ENCODE measurements around the gene TTLL3.

The TTLL3 gene

DNA sequence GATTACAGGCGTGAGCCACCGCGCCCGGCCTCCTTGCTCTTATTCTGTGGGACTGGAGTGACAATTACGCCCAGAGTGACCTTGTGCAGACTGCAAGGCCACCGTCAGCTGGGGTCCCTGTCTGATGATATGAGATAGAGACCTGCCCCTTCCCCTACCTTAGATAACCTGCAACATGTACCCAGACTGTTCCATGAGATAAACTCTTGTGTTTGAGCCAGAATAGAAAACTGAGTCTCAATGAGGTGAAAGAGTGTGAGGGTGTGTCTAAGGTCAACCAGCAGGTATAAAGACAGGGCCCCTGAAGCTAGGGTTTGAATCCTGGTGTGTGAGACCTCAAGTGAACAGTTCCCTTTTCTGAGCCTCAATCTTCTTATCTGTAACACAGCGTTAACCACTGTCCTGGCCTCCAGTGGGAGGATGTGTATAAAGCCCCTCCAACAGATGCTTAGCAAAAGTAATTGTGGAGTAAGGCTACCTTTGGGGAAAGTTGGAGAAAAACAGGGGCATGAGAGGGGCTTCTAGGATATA, 23.8 kb upstream of the TTLL3 start:
- TF ChIP-seq, protein P1, sequence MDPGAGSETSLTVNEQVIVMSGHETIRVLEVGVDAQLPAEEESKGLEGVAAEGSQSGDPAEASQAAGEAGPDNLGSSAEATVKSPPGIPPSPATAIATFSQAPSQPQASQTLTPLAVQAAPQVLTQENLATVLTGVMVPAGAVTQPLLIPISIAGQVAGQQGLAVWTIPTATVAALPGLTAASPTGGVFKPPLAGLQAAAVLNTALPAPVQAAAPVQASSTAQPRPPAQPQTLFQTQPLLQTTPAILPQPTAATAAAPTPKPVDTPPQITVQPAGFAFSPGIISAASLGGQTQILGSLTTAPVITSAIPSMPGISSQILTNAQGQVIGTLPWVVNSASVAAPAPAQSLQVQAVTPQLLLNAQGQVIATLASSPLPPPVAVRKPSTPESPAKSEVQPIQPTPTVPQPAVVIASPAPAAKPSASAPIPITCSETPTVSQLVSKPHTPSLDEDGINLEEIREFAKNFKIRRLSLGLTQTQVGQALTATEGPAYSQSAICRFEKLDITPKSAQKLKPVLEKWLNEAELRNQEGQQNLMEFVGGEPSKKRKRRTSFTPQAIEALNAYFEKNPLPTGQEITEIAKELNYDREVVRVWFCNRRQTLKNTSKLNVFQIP (CRISPR knock-in tag; IDR thresholded peaks at IDR 0.05; ENCODE audit: borderline replicate concordance, low read depth), result no peak
- no peak for TF ChIP-seq TCF4 (CRISPR knock-in tag; IDR thresholded peaks at IDR 0.05; ENCODE audit: borderline replicate concordance)
- no peak for TF ChIP-seq ZFP3 (CRISPR knock-in tag; IDR thresholded peaks at IDR 0.05)
- TF ChIP-seq RARB (CRISPR knock-in tag; IDR thresholded peaks at IDR 0.05), result no peak
- TF ChIP-seq ARNTL (CRISPR knock-in tag; IDR thresholded peaks at IDR 0.05; ENCODE audit: borderline replicate concordance, low read depth), result no peak
- TF ChIP-seq, protein P2, sequence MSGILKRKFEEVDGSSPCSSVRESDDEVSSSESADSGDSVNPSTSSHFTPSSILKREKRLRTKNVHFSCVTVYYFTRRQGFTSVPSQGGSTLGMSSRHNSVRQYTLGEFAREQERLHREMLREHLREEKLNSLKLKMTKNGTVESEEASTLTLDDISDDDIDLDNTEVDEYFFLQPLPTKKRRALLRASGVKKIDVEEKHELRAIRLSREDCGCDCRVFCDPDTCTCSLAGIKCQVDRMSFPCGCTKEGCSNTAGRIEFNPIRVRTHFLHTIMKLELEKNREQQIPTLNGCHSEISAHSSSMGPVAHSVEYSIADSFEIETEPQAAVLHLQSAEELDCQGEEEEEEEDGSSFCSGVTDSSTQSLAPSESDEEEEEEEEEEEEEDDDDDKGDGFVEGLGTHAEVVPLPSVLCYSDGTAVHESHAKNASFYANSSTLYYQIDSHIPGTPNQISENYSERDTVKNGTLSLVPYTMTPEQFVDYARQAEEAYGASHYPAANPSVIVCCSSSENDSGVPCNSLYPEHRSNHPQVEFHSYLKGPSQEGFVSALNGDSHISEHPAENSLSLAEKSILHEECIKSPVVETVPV (CRISPR knock-in tag; IDR thresholded peaks at IDR 0.05), result no peak
- TF ChIP-seq TOX (CRISPR knock-in tag; IDR thresholded peaks at IDR 0.05; ENCODE audit: borderline replicate concordance), result no peak
- no peak for TF ChIP-seq SNAI2 (CRISPR knock-in tag; IDR thresholded peaks at IDR 0.05)
- no peak for TF ChIP-seq ZNF70 (CRISPR knock-in tag; IDR thresholded peaks at IDR 0.05)
- TF ChIP-seq ISL1 (CRISPR knock-in tag; IDR thresholded peaks at IDR 0.05), result no peak
- TF ChIP-seq, protein P3, sequence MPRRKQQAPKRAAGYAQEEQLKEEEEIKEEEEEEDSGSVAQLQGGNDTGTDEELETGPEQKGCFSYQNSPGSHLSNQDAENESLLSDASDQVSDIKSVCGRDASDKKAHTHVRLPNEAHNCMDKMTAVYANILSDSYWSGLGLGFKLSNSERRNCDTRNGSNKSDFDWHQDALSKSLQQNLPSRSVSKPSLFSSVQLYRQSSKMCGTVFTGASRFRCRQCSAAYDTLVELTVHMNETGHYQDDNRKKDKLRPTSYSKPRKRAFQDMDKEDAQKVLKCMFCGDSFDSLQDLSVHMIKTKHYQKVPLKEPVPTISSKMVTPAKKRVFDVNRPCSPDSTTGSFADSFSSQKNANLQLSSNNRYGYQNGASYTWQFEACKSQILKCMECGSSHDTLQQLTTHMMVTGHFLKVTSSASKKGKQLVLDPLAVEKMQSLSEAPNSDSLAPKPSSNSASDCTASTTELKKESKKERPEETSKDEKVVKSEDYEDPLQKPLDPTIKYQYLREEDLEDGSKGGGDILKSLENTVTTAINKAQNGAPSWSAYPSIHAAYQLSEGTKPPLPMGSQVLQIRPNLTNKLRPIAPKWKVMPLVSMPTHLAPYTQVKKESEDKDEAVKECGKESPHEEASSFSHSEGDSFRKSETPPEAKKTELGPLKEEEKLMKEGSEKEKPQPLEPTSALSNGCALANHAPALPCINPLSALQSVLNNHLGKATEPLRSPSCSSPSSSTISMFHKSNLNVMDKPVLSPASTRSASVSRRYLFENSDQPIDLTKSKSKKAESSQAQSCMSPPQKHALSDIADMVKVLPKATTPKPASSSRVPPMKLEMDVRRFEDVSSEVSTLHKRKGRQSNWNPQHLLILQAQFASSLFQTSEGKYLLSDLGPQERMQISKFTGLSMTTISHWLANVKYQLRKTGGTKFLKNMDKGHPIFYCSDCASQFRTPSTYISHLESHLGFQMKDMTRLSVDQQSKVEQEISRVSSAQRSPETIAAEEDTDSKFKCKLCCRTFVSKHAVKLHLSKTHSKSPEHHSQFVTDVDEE (CRISPR knock-in tag; IDR thresholded peaks at IDR 0.05), result no peak
- no peak for TF ChIP-seq CSDC2 (CRISPR knock-in tag; IDR thresholded peaks at IDR 0.05)
- TF ChIP-seq ZFP30 (CRISPR knock-in tag; IDR thresholded peaks at IDR 0.05), result no peak
- TF ChIP-seq, protein P4, sequence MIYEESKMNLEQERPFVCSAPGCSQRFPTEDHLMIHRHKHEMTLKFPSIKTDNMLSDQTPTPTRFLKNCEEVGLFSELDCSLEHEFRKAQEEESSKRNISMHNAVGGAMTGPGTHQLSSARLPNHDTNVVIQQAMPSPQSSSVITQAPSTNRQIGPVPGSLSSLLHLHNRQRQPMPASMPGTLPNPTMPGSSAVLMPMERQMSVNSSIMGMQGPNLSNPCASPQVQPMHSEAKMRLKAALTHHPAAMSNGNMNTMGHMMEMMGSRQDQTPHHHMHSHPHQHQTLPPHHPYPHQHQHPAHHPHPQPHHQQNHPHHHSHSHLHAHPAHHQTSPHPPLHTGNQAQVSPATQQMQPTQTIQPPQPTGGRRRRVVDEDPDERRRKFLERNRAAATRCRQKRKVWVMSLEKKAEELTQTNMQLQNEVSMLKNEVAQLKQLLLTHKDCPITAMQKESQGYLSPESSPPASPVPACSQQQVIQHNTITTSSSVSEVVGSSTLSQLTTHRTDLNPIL (CRISPR knock-in tag; IDR thresholded peaks at IDR 0.05; ENCODE audit: low read depth), result no peak
- TF ChIP-seq ZNF8 (CRISPR knock-in tag; IDR thresholded peaks at IDR 0.05), result no peak
- TF ChIP-seq, protein P5, sequence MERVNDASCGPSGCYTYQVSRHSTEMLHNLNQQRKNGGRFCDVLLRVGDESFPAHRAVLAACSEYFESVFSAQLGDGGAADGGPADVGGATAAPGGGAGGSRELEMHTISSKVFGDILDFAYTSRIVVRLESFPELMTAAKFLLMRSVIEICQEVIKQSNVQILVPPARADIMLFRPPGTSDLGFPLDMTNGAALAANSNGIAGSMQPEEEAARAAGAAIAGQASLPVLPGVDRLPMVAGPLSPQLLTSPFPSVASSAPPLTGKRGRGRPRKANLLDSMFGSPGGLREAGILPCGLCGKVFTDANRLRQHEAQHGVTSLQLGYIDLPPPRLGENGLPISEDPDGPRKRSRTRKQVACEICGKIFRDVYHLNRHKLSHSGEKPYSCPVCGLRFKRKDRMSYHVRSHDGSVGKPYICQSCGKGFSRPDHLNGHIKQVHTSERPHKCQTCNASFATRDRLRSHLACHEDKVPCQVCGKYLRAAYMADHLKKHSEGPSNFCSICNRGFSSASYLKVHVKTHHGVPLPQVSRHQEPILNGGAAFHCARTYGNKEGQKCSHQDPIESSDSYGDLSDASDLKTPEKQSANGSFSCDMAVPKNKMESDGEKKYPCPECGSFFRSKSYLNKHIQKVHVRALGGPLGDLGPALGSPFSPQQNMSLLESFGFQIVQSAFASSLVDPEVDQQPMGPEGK (CRISPR knock-in tag; IDR thresholded peaks at IDR 0.05; ENCODE audit: borderline replicate concordance), result no peak
- TF ChIP-seq OSR1 (CRISPR knock-in tag; IDR thresholded peaks at IDR 0.05), result no peak
- ATAC-seq, result no peak

DNA sequence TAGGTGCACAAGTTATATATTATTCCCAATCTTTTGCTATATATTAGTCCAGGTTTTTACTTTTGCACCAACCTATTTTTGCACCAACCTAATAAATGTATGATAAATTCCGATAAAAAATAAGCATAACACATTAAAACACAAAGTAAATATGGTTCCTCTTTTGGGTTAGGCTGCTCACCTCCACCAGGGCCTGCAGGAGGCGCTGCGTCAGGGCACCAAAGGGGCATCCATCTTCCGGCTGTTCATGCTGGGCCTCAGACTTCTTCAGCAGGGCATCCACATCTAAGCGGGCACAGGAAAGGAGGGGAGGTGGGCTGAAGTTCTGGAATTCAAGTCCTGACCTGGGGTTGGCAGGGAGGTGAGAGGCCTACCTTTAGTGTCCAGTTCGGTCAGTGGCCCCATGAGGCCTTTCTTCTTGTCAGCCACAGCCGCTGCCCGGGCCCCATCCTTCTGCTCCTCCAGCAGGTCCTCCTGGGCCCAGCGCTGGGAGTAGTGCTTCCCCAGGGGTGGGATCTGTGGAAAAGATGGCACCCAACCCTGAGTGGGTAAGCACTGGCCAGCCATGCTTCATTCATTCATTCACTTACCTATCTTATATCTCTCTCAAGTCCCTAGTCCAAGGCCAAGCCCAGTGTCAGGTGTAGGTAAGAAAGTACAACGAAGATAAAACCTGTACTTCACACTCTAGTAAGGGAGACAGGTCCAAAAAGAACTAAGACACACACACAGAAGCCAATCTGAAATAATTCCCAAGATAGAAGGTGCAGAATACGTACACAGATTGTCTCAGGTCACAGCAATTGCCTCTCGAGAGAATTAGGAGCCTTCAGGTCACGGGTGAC, 23.0 kb upstream of the TTLL3 start:
- peak; percentile 41; the same call in 2 of the 3 replicates for ATAC-seq
- TF ChIP-seq TCF4 (CRISPR knock-in tag; IDR thresholded peaks at IDR 0.05; ENCODE audit: borderline replicate concordance) (no peak), ZNF8 (CRISPR knock-in tag; IDR thresholded peaks at IDR 0.05) (no peak), ESRRG (CRISPR knock-in tag; IDR thresholded peaks at IDR 0.05) (no peak), TOX (CRISPR knock-in tag; IDR thresholded peaks at IDR 0.05; ENCODE audit: borderline replicate concordance) (no peak), GLIS3 (CRISPR knock-in tag; IDR thresholded peaks at IDR 0.05) (no peak), ARNTL (CRISPR knock-in tag; IDR thresholded peaks at IDR 0.05; ENCODE audit: borderline replicate concordance, low read depth) (no peak), SNAI2 (CRISPR knock-in tag; IDR thresholded peaks at IDR 0.05) (no peak), ZNF70 (CRISPR knock-in tag; IDR thresholded peaks at IDR 0.05) (no peak), RARB (CRISPR knock-in tag; IDR thresholded peaks at IDR 0.05) (no peak), BACH2 (CRISPR knock-in tag; IDR thresholded peaks at IDR 0.05; ENCODE audit: borderline replicate concordance) (no peak), ZFP3 (CRISPR knock-in tag; IDR thresholded peaks at IDR 0.05) (no peak), OSR1 (CRISPR knock-in tag; IDR thresholded peaks at IDR 0.05) (no peak)
- TF ChIP-seq, protein P4 (CRISPR knock-in tag; IDR thresholded peaks at IDR 0.05; ENCODE audit: low read depth), result no peak
- TF ChIP-seq, protein P1 (CRISPR knock-in tag; IDR thresholded peaks at IDR 0.05; ENCODE audit: borderline replicate concordance, low read depth), result no peak
- TF ChIP-seq, protein P3 (CRISPR knock-in tag; IDR thresholded peaks at IDR 0.05), result no peak
